Mesothelial cell of epicardium (in vitro differentiated cells): ENCODE data around the gene TGFBR3. TPM values are rescaled to one million over a fixed set of nuclear protein-coding genes. Genes with fewer than 3 reads are reported as not detected.

ENCODE experiments used
- DNase-seq, 2 experiments: peaks; one replicate each; pipeline ENCODE4 v3.0.0; 2021; ENCODE audit warnings: low spot score in 2 of 2; ENCODE audit not compliant: unreplicated experiment in 2 of 2
- H3K27ac Mint-ChIP-seq: 2 replicates; pipeline ENCODE4 v1.8.0; 2021; ENCODE audit warnings: mixed read lengths
- H3K27me3 Mint-ChIP-seq: 2 replicates; pipeline ENCODE4 v1.8.0; 2021; ENCODE audit warnings: low read depth, mixed read lengths
- H3K36me3 Mint-ChIP-seq: 2 replicates; pipeline ENCODE4 v1.8.0; 2021; ENCODE audit warnings: mixed read lengths
- H3K4me1 Mint-ChIP-seq: 2 replicates; pipeline ENCODE4 v1.8.0; 2021; ENCODE audit warnings: mixed read lengths
- H3K4me3 Mint-ChIP-seq: 2 replicates; pipeline ENCODE4 v1.8.0; 2021; ENCODE audit warnings: mild to moderate bottlenecking, moderate library complexity, mixed read lengths
- H3K9me3 Mint-ChIP-seq: 2 replicates; pipeline ENCODE4 v1.8.0; 2021; ENCODE audit warnings: mixed read lengths
- CTCF ChIP-seq: fragments of 200-600 bp; sonication (generic); IDR thresholded peaks from one replicate; pipeline ENCODE4 v1.5.0; 2021; ENCODE audit warnings: antibody characterized with exemption; ENCODE audit not compliant: unreplicated experiment
- total RNA-seq: library from RNA; stranded (reverse); gene quantifications from 3 replicates; pipeline ENCODE4 v1.2.1, GENCODE V29; 2021

Gene TGFBR3
- 19.7 to 24.6 TPM (median 20.7 TPM) in 3 replicates for total RNA-seq

- peaks cover 30% of the 10 kb centered on the region for H3K27me3 Mint-ChIP-seq
- H3K9me3 Mint-ChIP-seq = no peaks in the 10 kb centered on the region
- peak; percentile 80 to 90 for DNase-seq
- H3K36me3 Mint-ChIP-seq = no peaks in the 10 kb centered on the region
- H3K4me3 Mint-ChIP-seq = peak within 1 kb of the TSS; percentile 89
- peak within 1 kb of the TSS; percentile 86 for H3K27ac Mint-ChIP-seq
- peaks cover 24% of the 10 kb centered on the region for H3K4me1 Mint-ChIP-seq
- TF ChIP-seq CTCF = peak; percentile 46
Measured at GRCh38 chr1:91885716-91886506, at the start of gene TGFBR3. Gene TGFBR3 (minus strand): TSS chr1:91886151. CDS start chr1:91861531, 24,620 bp downstream.

- no peak for TF ChIP-seq CTCF
- Mint-ChIP-seq H3K36me3 (no peaks in the 10 kb centered on the region), H3K27me3 (no peaks in the 10 kb centered on the region), H3K4me3 (no peak overlapping the region), H3K27ac (peak overlapping the region; percentile 75), H3K4me1 (peaks cover 16% of the 10 kb centered on the region), H3K9me3 (no peaks in the 10 kb centered on the region)
- DNase-seq = no peak
Measured at GRCh38 chr1:91929250-91929649, 43.3 kb upstream of the TGFBR3 start.

GRCh38 chr1:91928026-91928425, 42.1 kb upstream of the TGFBR3 start:
- no peak overlapping the region for H3K27ac Mint-ChIP-seq
- H3K4me1 Mint-ChIP-seq = peaks cover 16% of the 10 kb centered on the region
- no peaks in the 10 kb centered on the region for H3K9me3 Mint-ChIP-seq
- H3K36me3 Mint-ChIP-seq = no peaks in the 10 kb centered on the region
- no peaks in the 10 kb centered on the region for H3K27me3 Mint-ChIP-seq
- H3K4me3 Mint-ChIP-seq = no peak overlapping the region
- TF ChIP-seq CTCF = no peak
- DNase-seq = no peak

- H3K4me1 Mint-ChIP-seq = peaks cover 20% of the 10 kb centered on the region
- H3K4me3 Mint-ChIP-seq = no peak overlapping the region
- DNase-seq = no peak
- no peaks in the 10 kb centered on the region for H3K36me3 Mint-ChIP-seq
- H3K27ac Mint-ChIP-seq = no peak overlapping the region
- no peak for TF ChIP-seq CTCF
- H3K9me3 Mint-ChIP-seq = no peaks in the 10 kb centered on the region
- H3K27me3 Mint-ChIP-seq = no peaks in the 10 kb centered on the region
Measured at GRCh38 chr1:91925644-91926435, 39.9 kb upstream of the TGFBR3 start.

- H3K36me3 Mint-ChIP-seq = no peaks in the 10 kb centered on the region
- DNase-seq = no peak
- H3K9me3 Mint-ChIP-seq = no peaks in the 10 kb centered on the region
- H3K4me3 Mint-ChIP-seq = no peak overlapping the region
- H3K27ac Mint-ChIP-seq = no peak overlapping the region
- peaks cover 16% of the 10 kb centered on the region for H3K4me1 Mint-ChIP-seq
- TF ChIP-seq CTCF = no peak
- no peaks in the 10 kb centered on the region for H3K27me3 Mint-ChIP-seq
Measured at GRCh38 chr1:91924146-91924545, 38.2 kb upstream of the TGFBR3 start.
